Measurements from ENCODE around the gene CDHR1. TPM values are rescaled to one million over a fixed set of nuclear protein-coding genes. Genes with fewer than 3 reads are reported as not detected.

CDHR1 gene
- total RNA-seq, 1 experiment from 2014 or later, result not detected

DNA sequence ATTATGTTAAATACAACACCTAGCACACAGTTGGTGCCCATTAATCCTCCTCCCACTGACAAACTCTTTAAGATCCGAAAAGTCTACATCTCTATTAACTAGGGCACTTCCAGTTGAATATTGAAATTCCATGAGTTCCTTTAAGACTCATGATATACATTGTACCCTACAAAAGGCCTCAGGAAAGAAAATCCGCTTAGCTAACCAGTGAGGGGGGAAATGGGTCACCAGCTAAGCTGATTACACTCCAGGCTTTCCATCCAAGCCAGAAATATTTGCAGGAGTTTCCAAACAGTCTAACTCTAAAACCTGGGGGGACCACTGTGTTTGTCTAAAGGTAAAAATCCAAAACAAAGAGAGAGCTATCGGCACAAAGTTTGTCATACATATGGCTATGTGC, 32.3 kb downstream of the CDHR1 start:
- no peak for DNase-seq
- CTCF ChIA-PET, result no interaction called here
- TF ChIP-seq, protein P1, sequence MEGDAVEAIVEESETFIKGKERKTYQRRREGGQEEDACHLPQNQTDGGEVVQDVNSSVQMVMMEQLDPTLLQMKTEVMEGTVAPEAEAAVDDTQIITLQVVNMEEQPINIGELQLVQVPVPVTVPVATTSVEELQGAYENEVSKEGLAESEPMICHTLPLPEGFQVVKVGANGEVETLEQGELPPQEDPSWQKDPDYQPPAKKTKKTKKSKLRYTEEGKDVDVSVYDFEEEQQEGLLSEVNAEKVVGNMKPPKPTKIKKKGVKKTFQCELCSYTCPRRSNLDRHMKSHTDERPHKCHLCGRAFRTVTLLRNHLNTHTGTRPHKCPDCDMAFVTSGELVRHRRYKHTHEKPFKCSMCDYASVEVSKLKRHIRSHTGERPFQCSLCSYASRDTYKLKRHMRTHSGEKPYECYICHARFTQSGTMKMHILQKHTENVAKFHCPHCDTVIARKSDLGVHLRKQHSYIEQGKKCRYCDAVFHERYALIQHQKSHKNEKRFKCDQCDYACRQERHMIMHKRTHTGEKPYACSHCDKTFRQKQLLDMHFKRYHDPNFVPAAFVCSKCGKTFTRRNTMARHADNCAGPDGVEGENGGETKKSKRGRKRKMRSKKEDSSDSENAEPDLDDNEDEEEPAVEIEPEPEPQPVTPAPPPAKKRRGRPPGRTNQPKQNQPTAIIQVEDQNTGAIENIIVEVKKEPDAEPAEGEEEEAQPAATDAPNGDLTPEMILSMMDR (IDR thresholded peaks at IDR 0.05; ENCODE audit: unreplicated experiment), result no peak
- Mint-ChIP-seq H3K9me3 (ENCODE audit: low read depth, unreplicated experiment) (no peaks in the 10 kb centered on the region), H3K27ac (ENCODE audit: unreplicated experiment) (no peak overlapping the region), H3K4me1 (ENCODE audit: low read depth, unreplicated experiment) (no peaks in the 10 kb centered on the region), H3K27me3 (ENCODE audit: unreplicated experiment) (peaks cover 54% of the 10 kb centered on the region), H3K4me3 (ENCODE audit: low read depth, unreplicated experiment) (no peak overlapping the region), H3K36me3 (ENCODE audit: insufficient read depth, unreplicated experiment) (no peaks in the 10 kb centered on the region)
- intact Hi-C loops (cut with micrococcal nuclease; ENCODE audit: unreplicated experiment), result no loop called here
- BruUV-seq (replicated peaks), result no TSS peak

DNA sequence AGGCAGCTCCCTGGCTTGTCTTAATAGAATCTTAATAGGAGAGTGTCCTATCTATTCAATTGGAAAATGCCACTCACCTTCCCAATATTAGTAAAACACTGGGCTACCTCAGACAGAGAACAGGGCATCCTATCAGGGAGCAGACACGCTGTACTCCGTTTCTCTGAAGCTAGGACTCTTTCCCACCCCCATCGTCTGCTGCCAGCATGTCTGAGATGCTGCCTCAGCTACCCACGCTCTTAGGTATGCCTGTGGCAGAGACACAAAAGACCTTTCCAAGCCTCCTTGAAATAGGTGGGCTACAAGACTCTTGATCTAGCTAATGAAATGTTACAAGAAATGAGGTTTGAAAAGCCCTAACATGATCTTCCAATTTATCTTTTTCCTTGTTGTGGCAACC, 33.5 kb downstream of the CDHR1 start:
- DNase-seq, result no peak
- Mint-ChIP-seq H3K36me3 (ENCODE audit: insufficient read depth, unreplicated experiment) (no peaks in the 10 kb centered on the region), H3K9me3 (ENCODE audit: low read depth, unreplicated experiment) (no peaks in the 10 kb centered on the region), H3K27ac (ENCODE audit: unreplicated experiment) (no peak overlapping the region), H3K4me1 (ENCODE audit: low read depth, unreplicated experiment) (no peaks in the 10 kb centered on the region), H3K27me3 (ENCODE audit: unreplicated experiment) (peaks cover 56% of the 10 kb centered on the region), H3K4me3 (ENCODE audit: low read depth, unreplicated experiment) (no peak overlapping the region)
- CTCF ChIA-PET, result no interaction called here
- BruUV-seq (replicated peaks), result no TSS peak
- intact Hi-C loops (cut with micrococcal nuclease; ENCODE audit: unreplicated experiment), result no loop called here
- TF ChIP-seq, protein P1 (IDR thresholded peaks at IDR 0.05; ENCODE audit: unreplicated experiment), result no peak

DNA sequence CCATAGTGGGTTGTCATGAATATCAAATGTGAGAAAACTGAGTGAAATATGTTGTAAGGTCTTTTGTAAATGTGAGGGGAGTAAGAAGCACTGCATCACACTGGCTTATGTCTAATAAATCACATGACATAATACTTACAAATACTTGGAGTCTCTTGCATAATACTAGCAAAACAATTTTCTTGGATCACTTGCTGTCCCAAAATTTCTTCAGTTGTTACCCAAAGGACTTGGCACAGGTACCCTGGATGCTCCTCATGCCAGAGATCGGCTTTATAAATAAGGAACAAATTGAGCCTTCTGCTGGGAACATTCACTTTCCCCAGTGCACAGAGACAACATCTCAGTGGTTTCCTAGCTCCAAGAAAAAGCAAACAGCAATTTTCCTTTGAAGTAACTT, 36.0 kb downstream of the CDHR1 start:
- no peaks in the 10 kb centered on the region for H3K9me3 Mint-ChIP-seq (ENCODE audit: low read depth, unreplicated experiment)

DNA sequence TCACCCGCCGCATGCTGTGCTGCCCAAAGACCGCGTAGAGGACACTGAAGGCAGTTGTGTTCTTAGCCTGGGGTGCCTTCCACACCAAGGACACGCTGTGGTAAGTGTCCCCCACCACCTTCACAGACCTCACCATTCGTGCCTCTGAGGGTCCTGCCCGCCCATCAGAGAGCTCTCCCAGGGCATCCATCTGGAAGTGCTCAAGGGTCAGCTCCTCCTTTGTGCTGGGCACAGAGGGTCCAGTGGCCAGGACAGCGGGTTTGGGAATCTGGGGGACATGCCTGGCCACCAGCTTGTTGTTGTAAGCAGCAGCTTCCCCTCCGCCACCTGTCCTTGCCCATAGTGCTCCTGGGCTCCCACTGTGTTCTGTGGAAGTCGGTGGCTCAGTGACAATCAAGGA, 38.0 kb downstream of the CDHR1 start:
- no peak for DNase-seq
- CTCF ChIA-PET, result no interaction called here
- Mint-ChIP-seq H3K27me3 (ENCODE audit: unreplicated experiment) (peaks cover 30% of the 10 kb centered on the region), H3K27ac (ENCODE audit: unreplicated experiment) (no peak overlapping the region), H3K4me3 (ENCODE audit: low read depth, unreplicated experiment) (no peak overlapping the region), H3K36me3 (ENCODE audit: insufficient read depth, unreplicated experiment) (no peaks in the 10 kb centered on the region), H3K4me1 (ENCODE audit: low read depth, unreplicated experiment) (no peaks in the 10 kb centered on the region), H3K9me3 (ENCODE audit: low read depth, unreplicated experiment) (no peaks in the 10 kb centered on the region)
- TF ChIP-seq, protein P1 (IDR thresholded peaks at IDR 0.05; ENCODE audit: unreplicated experiment), result no peak
- BruUV-seq (replicated peaks), result no TSS peak
- intact Hi-C loops (cut with micrococcal nuclease; ENCODE audit: unreplicated experiment), result no loop called here

More for the DNA sequence above, 36.0 kb downstream of the CDHR1 start:
- H3K4me1 Mint-ChIP-seq (ENCODE audit: low read depth, unreplicated experiment), result no peaks in the 10 kb centered on the region
- no peak overlapping the region for H3K4me3 Mint-ChIP-seq (ENCODE audit: low read depth, unreplicated experiment)
- BruUV-seq (replicated peaks), result no TSS peak
- intact Hi-C loops (cut with micrococcal nuclease; ENCODE audit: unreplicated experiment), result no loop called here
- no peak overlapping the region for H3K27ac Mint-ChIP-seq (ENCODE audit: unreplicated experiment)
- CTCF ChIA-PET, result no interaction called here
- DNase-seq, result no peak
- TF ChIP-seq, protein P1 (IDR thresholded peaks at IDR 0.05; ENCODE audit: unreplicated experiment), result no peak
- H3K27me3 Mint-ChIP-seq (ENCODE audit: unreplicated experiment), result peaks cover 49% of the 10 kb centered on the region
- H3K36me3 Mint-ChIP-seq (ENCODE audit: insufficient read depth, unreplicated experiment), result no peaks in the 10 kb centered on the region

Data from Calu3 (cell line).